Stimulated activated CD8-positive, alpha-beta memory T cell treated with anti-CD3 and anti-CD28 coated beads, Interleukin-15, amount 100 ng/mL, for 24 hours (primary cell): Measurements from ENCODE around the gene EIF4G2.
"Not testable (repeated sequence)": the region's sequence is repeated elsewhere in the genome, so short reads cannot be mapped to it uniquely, and the experiment has no call there.

Source experiments
- DNase-seq: peaks from one replicate; pipeline ENCODE4 v3.0.0-alpha.2; 2020; ENCODE audit warnings: low read depth

The EIF4G2 gene

GRCh38 chr11:10808553-10809372, at the start of gene EIF4G2:
TSS of gene EIF4G2 (minus strand) at chr11:10808926.
- peak; percentile 93 for DNase-seq

- DNase-seq = peak; percentile 82
These were observed 49.1 kb upstream of the EIF4G2 start, which contains the start of gene ZBED5 for GRCh38 chr11:10857709-10858438. TSS of gene ZBED5 (minus strand) at chr11:10858053. CDS start at chr11:10854945, 3,108 bp downstream.

- DNase-seq = no peak
These were observed 48.7 kb upstream of the EIF4G2 start for GRCh38 chr11:10857459-10857708.

- DNase-seq = no peak
These were observed 48.1 kb upstream of the EIF4G2 start for GRCh38 chr11:10856689-10857458.

GRCh38 chr11:10855295-10855694, 46.6 kb upstream of the EIF4G2 start:
- no peak for DNase-seq

- no peak for DNase-seq
These were observed 39.5 kb upstream of the EIF4G2 start for GRCh38 chr11:10847960-10848860.

GRCh38 chr11:10846660-10847059, 37.9 kb upstream of the EIF4G2 start:
- no peak for DNase-seq

GRCh38 chr11:10845589-10845988, 36.9 kb upstream of the EIF4G2 start:
- DNase-seq = no peak

GRCh38 chr11:10844796-10845195, 36.1 kb upstream of the EIF4G2 start:
- no peak for DNase-seq

- no peak for DNase-seq
These were observed 35.6 kb upstream of the EIF4G2 start for GRCh38 chr11:10844356-10844755.

- DNase-seq = no peak
These were observed 30.2 kb upstream of the EIF4G2 start for GRCh38 chr11:10838881-10839280.

GRCh38 chr11:10838083-10838482, 29.4 kb upstream of the EIF4G2 start:
- no peak for DNase-seq

- DNase-seq = not testable (repeated sequence)
These were observed 28.2 kb upstream of the EIF4G2 start for GRCh38 chr11:10836884-10837283.

- DNase-seq = no peak
These were observed 20.4 kb upstream of the EIF4G2 start for GRCh38 chr11:10829139-10829538.

- DNase-seq = no peak
These were observed 19.7 kb upstream of the EIF4G2 start for GRCh38 chr11:10828402-10828801.

- DNase-seq = no peak
These were observed 16.2 kb upstream of the EIF4G2 start for GRCh38 chr11:10824888-10825287.

GRCh38 chr11:10823152-10823579, 14.4 kb upstream of the EIF4G2 start:
- DNase-seq = no peak

- not testable (repeated sequence) for DNase-seq
These were observed 13.8 kb upstream of the EIF4G2 start for GRCh38 chr11:10822491-10822890.

GRCh38 chr11:10818594-10818993, 9.9 kb upstream of the EIF4G2 start:
- DNase-seq = no peak

GRCh38 chr11:10813945-10814344, 5.2 kb upstream of the EIF4G2 start:
- DNase-seq = no peak

GRCh38 chr11:10809373-10810160, 841 bp upstream of the EIF4G2 start:
- DNase-seq = peak; percentile 21
